HCT116 (cell line): ENCODE results near the gene RAB33B.

Source experiments
- CTCF ChIP-seq, 3 experiments: fragments of 200-600 bp in 1 of 3; sonication (generic) in 1 of 3; IDR thresholded peaks in 2 of 3; conservative IDR thresholded peaks in 1 of 3; 2 replicates each; pipeline ENCODE4 v1.5.1; 2012 to 2017; ENCODE audit warnings: low read depth in 2 of 3, low read length in 2 of 3, antibody characterized with exemption in 1 of 3, borderline replicate concordance in 1 of 3, control low read depth in 1 of 3, mild to moderate bottlenecking in 1 of 3, mixed read lengths in 1 of 3, mixed run types in 1 of 3, moderate library complexity in 1 of 3; ENCODE audit not compliant: insufficient read depth in 1 of 3
- EZH2phosphoT487 ChIP-seq: fragments of 200-600 bp; IDR thresholded peaks from 2 replicates; pipeline ENCODE4 v1.6.1; 2018; ENCODE audit warnings: antibody characterized with exemption, borderline replicate concordance
- JUND ChIP-seq: IDR thresholded peaks from 2 replicates; pipeline ENCODE4 v1.6.1; 2012
- POLR2A ChIP-seq: IDR thresholded peaks from 2 replicates; pipeline ENCODE4 v1.7.0; 2011; ENCODE audit warnings: borderline replicate concordance; ENCODE audit not compliant: insufficient read depth, insufficient read length; ENCODE audit errors: extremely low read depth
- POLR2AphosphoS5 ChIP-seq: IDR thresholded peaks from 2 replicates; pipeline ENCODE4 v1.6.1; 2011; ENCODE audit warnings: mild to moderate bottlenecking, low read depth, low read length, moderate library complexity
- RAD21 ChIP-seq: IDR thresholded peaks from 2 replicates; pipeline ENCODE4 v1.6.1; 2012; ENCODE audit warnings: low read depth, mild to moderate bottlenecking
- YY1 ChIP-seq: IDR thresholded peaks from 2 replicates; pipeline ENCODE4 v1.6.1; 2011; ENCODE audit warnings: low read length, low read depth, moderate library complexity, mild to moderate bottlenecking; ENCODE audit not compliant: insufficient replicate concordance; ENCODE audit errors: extremely low read depth
- ZFX ChIP-seq: fragments of 450-650 bp; IDR thresholded peaks from 2 replicates; pipeline ENCODE4 v1.6.1; 2017
- ZNF274 ChIP-seq: fragments of 200-500 bp; sonication (Bioruptor generic); IDR thresholded peaks from 2 replicates; pipeline ENCODE4 v1.6.1; 2014; ENCODE audit warnings: mild to moderate bottlenecking, low read depth, low read length, inconsistent platforms
- TF ChIP-seq, protein P1 (sequence below): IDR thresholded peaks from 2 replicates; pipeline ENCODE4 v1.6.1; 2012

DNA sequence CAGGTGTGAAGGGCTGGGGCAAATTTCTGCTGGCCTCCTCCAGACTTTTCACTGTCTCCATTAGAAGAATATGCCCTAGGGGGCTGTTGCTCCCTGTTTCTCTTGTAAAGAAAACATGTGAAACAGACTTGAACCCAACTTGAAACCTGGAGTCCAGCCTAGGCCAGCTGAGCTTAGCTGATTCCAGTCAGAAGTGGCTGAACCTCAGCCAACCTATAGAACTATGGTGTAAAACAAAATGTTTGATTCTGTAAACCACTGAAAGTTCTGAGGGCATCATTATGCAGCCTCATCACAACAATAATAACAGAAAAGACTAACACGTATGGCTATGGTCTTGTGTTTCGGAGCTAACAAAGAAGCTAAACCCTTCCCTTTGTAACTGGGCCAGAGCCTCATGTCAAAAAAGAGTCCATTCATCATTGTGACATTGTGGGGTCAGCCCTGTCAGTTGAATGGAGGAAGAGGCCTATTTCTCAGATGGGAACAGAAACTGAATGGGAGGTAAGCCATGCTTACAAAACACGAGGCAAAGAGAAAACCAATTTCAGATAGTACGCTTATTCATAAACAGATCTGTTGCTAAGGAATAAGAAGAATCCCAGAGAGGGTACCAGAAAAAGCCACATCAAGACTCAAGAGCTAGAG, 68.0 kb downstream of the RAB33B start:
- TF ChIP-seq YY1 = no peak
- TF ChIP-seq EZH2phosphoT487 = no peak
- no peak for TF ChIP-seq CTCF (IDR thresholded peaks at IDR 0.05 in 2 of 3, conservative IDR thresholded peaks at IDR 0.05 in 1 of 3; ENCODE audit: borderline replicate concordance in 1 of 3, insufficient read depth in 1 of 3, low read depth in 2 of 3, low read length in 2 of 3)
- no peak for TF ChIP-seq ZFX
- no peak for TF ChIP-seq POLR2A
- TF ChIP-seq JUND = no peak
- TF ChIP-seq, protein P1, sequence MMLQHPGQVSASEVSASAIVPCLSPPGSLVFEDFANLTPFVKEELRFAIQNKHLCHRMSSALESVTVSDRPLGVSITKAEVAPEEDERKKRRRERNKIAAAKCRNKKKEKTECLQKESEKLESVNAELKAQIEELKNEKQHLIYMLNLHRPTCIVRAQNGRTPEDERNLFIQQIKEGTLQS = no peak
- TF ChIP-seq RAD21 = no peak
- TF ChIP-seq POLR2AphosphoS5 = no peak
- TF ChIP-seq ZNF274 = no peak
